ENCODE data around the gene B3GNT8.
"Not testable (repeated sequence)": the region's sequence is repeated elsewhere in the genome, so short reads cannot be mapped to it uniquely, and the experiment has no call there.

The B3GNT8 gene

GRCh38 chr19:41435936-41436673 lies 8.9 kb upstream of the B3GNT8 start:
- H3K4me1 ChIP-seq (ENCODE audit: control insufficient read depth, insufficient read depth, low read length): no peaks in the 10 kb centered on the region
- H3K4me3 ChIP-seq (ENCODE audit: insufficient read depth, low read depth, low read length): no peak overlapping the region
- H3K27ac ChIP-seq (ENCODE audit: insufficient read depth, low read depth, low read length, poor library complexity, severe bottlenecking): no peak overlapping the region
- 94 to 95% methylated on average over 19 of the region's 19 CpGs for WGBS, 2 experiments
- H3K9me3 ChIP-seq (ENCODE audit: control insufficient read depth, low read length): no peaks in the 10 kb centered on the region
- no peaks in the 10 kb centered on the region for H3K27me3 ChIP-seq (ENCODE audit: control insufficient read depth, insufficient read depth, low read length, poor library complexity, severe bottlenecking)
- peaks cover 25% of the 10 kb centered on the region for H3K36me3 ChIP-seq (ENCODE audit: control insufficient read depth, insufficient read depth, low read length)

GRCh38 chr19:41435376-41435775 lies 8.2 kb upstream of the B3GNT8 start:
- H3K27ac ChIP-seq (ENCODE audit: insufficient read depth, low read depth, low read length, poor library complexity, severe bottlenecking); H3K4me3 ChIP-seq (ENCODE audit: insufficient read depth, low read depth, low read length); H3K9me3 ChIP-seq (ENCODE audit: control insufficient read depth, low read length); H3K4me1 ChIP-seq (ENCODE audit: control insufficient read depth, insufficient read depth, low read length); H3K27me3 ChIP-seq (ENCODE audit: control insufficient read depth, insufficient read depth, low read length, poor library complexity, severe bottlenecking): not testable (repeated sequence)
- peaks cover 27% of the 10 kb centered on the region for H3K36me3 ChIP-seq (ENCODE audit: control insufficient read depth, insufficient read depth, low read length)
- WGBS, 2 experiments: 94 to 95% methylated on average over 11 of the region's 11 CpGs

GRCh38 chr19:41434450-41434849 lies 7.3 kb upstream of the B3GNT8 start:
- Histone ChIP-seq H3K27ac (ENCODE audit: insufficient read depth, low read depth, low read length, poor library complexity, severe bottlenecking) (no peak overlapping the region), H3K27me3 (ENCODE audit: control insufficient read depth, insufficient read depth, low read length, poor library complexity, severe bottlenecking) (no peaks in the 10 kb centered on the region), H3K4me1 (ENCODE audit: control insufficient read depth, insufficient read depth, low read length) (no peaks in the 10 kb centered on the region), H3K36me3 (ENCODE audit: control insufficient read depth, insufficient read depth, low read length) (peaks cover 27% of the 10 kb centered on the region), H3K4me3 (ENCODE audit: insufficient read depth, low read depth, low read length) (no peak overlapping the region), H3K9me3 (ENCODE audit: control insufficient read depth, low read length) (no peaks in the 10 kb centered on the region)
- 91 to 94% methylated on average over 5 of the region's 5 CpGs for WGBS, 2 experiments

GRCh38 chr19:41433171-41433570 lies 6.0 kb upstream of the B3GNT8 start:
- Histone ChIP-seq H3K36me3 (ENCODE audit: control insufficient read depth, insufficient read depth, low read length) (peaks cover 25% of the 10 kb centered on the region), H3K4me1 (ENCODE audit: control insufficient read depth, insufficient read depth, low read length) (no peaks in the 10 kb centered on the region), H3K27ac (ENCODE audit: insufficient read depth, low read depth, low read length, poor library complexity, severe bottlenecking) (no peak overlapping the region), H3K27me3 (ENCODE audit: control insufficient read depth, insufficient read depth, low read length, poor library complexity, severe bottlenecking) (no peaks in the 10 kb centered on the region), H3K4me3 (ENCODE audit: insufficient read depth, low read depth, low read length) (no peak overlapping the region), H3K9me3 (ENCODE audit: control insufficient read depth, low read length) (no peaks in the 10 kb centered on the region)
- WGBS, 2 experiments: 95% methylated on average over 18 of the region's 18 CpGs

GRCh38 chr19:41431426-41432386 lies 4.5 kb upstream of the B3GNT8 start:
- Histone ChIP-seq H3K4me1 (ENCODE audit: control insufficient read depth, insufficient read depth, low read length) (peaks cover 10% of the 10 kb centered on the region), H3K4me3 (ENCODE audit: insufficient read depth, low read depth, low read length) (no peak overlapping the region), H3K27me3 (ENCODE audit: control insufficient read depth, insufficient read depth, low read length, poor library complexity, severe bottlenecking) (no peaks in the 10 kb centered on the region), H3K27ac (ENCODE audit: insufficient read depth, low read depth, low read length, poor library complexity, severe bottlenecking) (no peak overlapping the region), H3K9me3 (ENCODE audit: control insufficient read depth, low read length) (no peaks in the 10 kb centered on the region), H3K36me3 (ENCODE audit: control insufficient read depth, insufficient read depth, low read length) (peaks cover 24% of the 10 kb centered on the region)
- 90 to 91% methylated on average over 23 of the region's 23 CpGs for WGBS, 2 experiments

- 87 to 88% methylated on average over 6 of the region's 6 CpGs for WGBS, 2 experiments
- peaks cover 13% of the 10 kb centered on the region for H3K4me1 ChIP-seq (ENCODE audit: control insufficient read depth, insufficient read depth, low read length)
- H3K27ac ChIP-seq (ENCODE audit: insufficient read depth, low read depth, low read length, poor library complexity, severe bottlenecking): no peak overlapping the region
- H3K36me3 ChIP-seq (ENCODE audit: control insufficient read depth, insufficient read depth, low read length): peaks cover 21% of the 10 kb centered on the region
- H3K27me3 ChIP-seq (ENCODE audit: control insufficient read depth, insufficient read depth, low read length, poor library complexity, severe bottlenecking): no peaks in the 10 kb centered on the region
- H3K9me3 ChIP-seq (ENCODE audit: control insufficient read depth, low read length): no peaks in the 10 kb centered on the region
- no peak overlapping the region for H3K4me3 ChIP-seq (ENCODE audit: insufficient read depth, low read depth, low read length)
Observed at GRCh38 chr19:41430922-41431321, 3.7 kb upstream of the B3GNT8 start.

- Histone ChIP-seq H3K9me3 (ENCODE audit: control insufficient read depth, low read length) (no peaks in the 10 kb centered on the region), H3K36me3 (ENCODE audit: control insufficient read depth, insufficient read depth, low read length) (peaks cover 21% of the 10 kb centered on the region)
Observed at GRCh38 chr19:41428481-41428859, 1.3 kb upstream of the B3GNT8 start.

GRCh38 chr19:41427647-41428480 lies 690 bp upstream of the B3GNT8 start:
- H3K27me3 ChIP-seq (ENCODE audit: control insufficient read depth, insufficient read depth, low read length, poor library complexity, severe bottlenecking): no peaks in the 10 kb centered on the region
- no peak overlapping the region for H3K27ac ChIP-seq (ENCODE audit: insufficient read depth, low read depth, low read length, poor library complexity, severe bottlenecking)
- WGBS, 2 experiments: 19 to 20% methylated on average over 23 of the region's 23 CpGs
- no peaks in the 10 kb centered on the region for H3K9me3 ChIP-seq (ENCODE audit: control insufficient read depth, low read length)
- H3K4me3 ChIP-seq (ENCODE audit: insufficient read depth, low read depth, low read length): peak overlapping the region; percentile 41
- peaks cover 18% of the 10 kb centered on the region for H3K36me3 ChIP-seq (ENCODE audit: control insufficient read depth, insufficient read depth, low read length)
- peaks cover 13% of the 10 kb centered on the region for H3K4me1 ChIP-seq (ENCODE audit: control insufficient read depth, insufficient read depth, low read length)

More at GRCh38 chr19:41428481-41428859, 1.3 kb upstream of the B3GNT8 start:
- H3K27ac ChIP-seq (ENCODE audit: insufficient read depth, low read depth, low read length, poor library complexity, severe bottlenecking): no peak overlapping the region
- WGBS, 2 experiments: 85% methylated on average over 1 of the region's 1 CpG
- H3K4me3 ChIP-seq (ENCODE audit: insufficient read depth, low read depth, low read length): no peak overlapping the region
- H3K27me3 ChIP-seq (ENCODE audit: control insufficient read depth, insufficient read depth, low read length, poor library complexity, severe bottlenecking): no peaks in the 10 kb centered on the region
- H3K4me1 ChIP-seq (ENCODE audit: control insufficient read depth, insufficient read depth, low read length): peaks cover 13% of the 10 kb centered on the region

- H3K27me3 ChIP-seq (ENCODE audit: control insufficient read depth, insufficient read depth, low read length, poor library complexity, severe bottlenecking): no peaks in the 10 kb centered on the region
- H3K27ac ChIP-seq (ENCODE audit: insufficient read depth, low read depth, low read length, poor library complexity, severe bottlenecking): no peak overlapping the region
Observed at GRCh38 chr19:41426116-41426841, 895 bp downstream of the B3GNT8 start.

More at GRCh38 chr19:41426116-41426841, 895 bp downstream of the B3GNT8 start:
- 90% methylated on average over 36 of the region's 36 CpGs for whole genome bisulfite sequencing, 2 experiments
- Histone ChIP-seq H3K4me1 (ENCODE audit: control insufficient read depth, insufficient read depth, low read length) (peaks cover 13% of the 10 kb centered on the region), H3K4me3 (ENCODE audit: insufficient read depth, low read depth, low read length) (peak overlapping the region; percentile 41), H3K36me3 (ENCODE audit: control insufficient read depth, insufficient read depth, low read length) (peaks cover 8% of the 10 kb centered on the region), H3K9me3 (ENCODE audit: control insufficient read depth, low read length) (no peaks in the 10 kb centered on the region)

Data from ectodermal cell (in vitro differentiated cells).